GM21825 (cell line): ENCODE measurements around the gene ACTA2.

Experiments
- ATAC-seq: cut with Tn5 transposase; IDR thresholded peaks from one replicate; pipeline ENCODE4 v1.9.1; 2021; ENCODE audit warnings: mild to moderate bottlenecking, moderate library complexity; ENCODE audit not compliant: unreplicated experiment

ACTA2 gene

GRCh38 chr10:88896372-88896993 lies 56.1 kb downstream of the ACTA2 start:
- ATAC-seq = no peak

- no peak for ATAC-seq
These were observed 57.3 kb downstream of the ACTA2 start for GRCh38 chr10:88895250-88895649.

GRCh38 chr10:88893611-88894010 lies 59.0 kb downstream of the ACTA2 start:
- no peak for ATAC-seq

DNA sequence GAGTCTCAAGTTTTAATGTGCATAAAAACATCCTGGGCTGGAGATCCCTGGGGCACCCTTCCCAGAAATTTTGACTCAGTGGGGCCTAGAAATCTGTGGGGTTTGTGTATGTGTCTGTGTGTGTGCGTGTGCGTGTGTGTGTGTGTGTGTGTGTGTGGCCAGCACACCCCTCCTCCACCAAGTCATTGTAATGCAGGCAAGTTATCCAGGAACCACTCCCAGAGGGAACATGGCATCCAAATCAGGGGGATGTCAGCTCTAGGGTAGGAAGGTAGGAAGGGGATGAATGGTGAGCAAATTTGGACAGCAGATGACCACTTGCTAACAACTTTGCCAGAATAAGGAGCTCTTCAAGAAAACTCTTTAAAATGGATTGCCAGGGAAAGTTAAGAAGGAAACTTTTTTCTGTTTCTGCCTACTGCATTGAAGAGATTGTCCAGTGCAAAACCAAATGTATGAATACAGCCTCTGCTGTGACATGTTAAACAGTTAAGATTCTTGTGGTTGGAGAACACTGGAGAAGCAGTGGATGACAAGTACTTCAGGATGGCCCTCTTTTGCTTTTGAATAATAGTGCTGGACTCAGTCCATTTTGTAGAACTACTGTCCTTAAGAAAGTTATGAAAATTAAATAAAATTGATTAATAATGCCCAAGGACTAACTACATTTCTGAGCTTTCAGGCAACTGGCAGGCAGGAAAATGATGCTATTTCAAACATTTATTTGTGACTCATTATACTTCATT lies 60.2 kb downstream of the ACTA2 start:
- ATAC-seq = no peak

- no peak for ATAC-seq
These were observed 61.7 kb downstream of the ACTA2 start for GRCh38 chr10:88890681-88891381.

DNA sequence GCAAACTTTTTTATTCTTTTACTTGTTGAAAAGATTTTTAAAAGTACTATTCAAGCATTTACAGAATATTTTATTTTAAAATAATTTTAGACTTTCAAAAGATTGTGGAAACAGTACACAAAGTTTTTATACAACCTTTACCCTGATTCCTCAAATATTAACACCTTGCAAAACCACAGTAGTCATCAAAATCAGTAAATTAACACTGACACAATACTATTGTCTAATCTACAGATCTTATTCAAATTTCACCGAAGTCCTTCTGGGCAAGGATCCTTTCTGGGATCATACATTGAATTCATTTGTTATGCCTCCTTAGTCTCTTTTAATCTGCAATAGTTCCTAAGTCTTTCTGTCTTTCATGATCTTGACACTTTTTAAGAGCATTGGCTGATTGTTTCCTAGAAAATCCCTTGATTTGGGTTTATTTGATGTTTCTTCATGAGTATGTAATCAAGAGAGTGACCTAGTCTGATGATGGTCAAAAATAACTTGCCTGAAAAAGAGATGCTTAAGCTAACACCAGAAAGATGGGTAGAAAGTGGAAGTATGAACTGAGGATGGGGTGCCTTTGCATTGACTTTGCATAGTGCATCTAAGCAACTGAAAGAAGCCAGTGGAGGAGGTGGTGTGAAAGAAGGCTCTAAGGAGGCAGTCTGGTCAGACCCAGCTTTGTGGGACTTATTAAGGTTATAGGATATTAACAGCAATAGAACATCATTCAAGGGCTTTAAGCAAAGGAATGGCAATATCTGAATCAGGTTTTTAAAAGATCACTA lies 62.8 kb downstream of the ACTA2 start:
- no peak for ATAC-seq

- ATAC-seq = no peak
These were observed 63.6 kb downstream of the ACTA2 start for GRCh38 chr10:88888810-88889445.

DNA sequence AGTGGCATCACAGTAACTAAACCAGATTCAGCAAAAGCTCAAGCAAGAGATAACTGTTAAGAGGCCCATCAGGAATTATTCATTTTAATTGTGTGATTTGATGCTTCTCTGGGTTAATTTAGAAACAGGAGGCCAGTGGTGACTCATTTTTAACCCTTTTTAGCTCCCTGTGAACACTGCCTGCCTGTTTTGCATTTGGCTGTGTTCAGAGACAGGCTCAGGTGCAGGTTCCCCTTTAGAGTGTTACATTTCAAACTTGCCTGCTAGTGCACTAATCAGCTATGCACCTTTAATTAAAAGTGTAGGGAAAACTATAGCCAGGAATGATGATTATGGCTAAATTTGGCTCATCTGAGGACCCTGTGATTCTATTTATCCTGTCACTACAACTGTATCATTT lies 66.0 kb downstream of the ACTA2 start:
- peak; percentile 49 for ATAC-seq
